ENCODE measurements around the gene STX2. TPM values are rescaled to one million over a fixed set of nuclear protein-coding genes. Genes with fewer than 3 reads are reported as not detected.

Gene STX2
- total and polyA plus RNA-seq, 10 of the 15 experiments (the other 5 are each of a cell fraction or from before 2014, with no cell fraction given): 6.0 to 22.2 (median 10.0) TPM

DNA sequence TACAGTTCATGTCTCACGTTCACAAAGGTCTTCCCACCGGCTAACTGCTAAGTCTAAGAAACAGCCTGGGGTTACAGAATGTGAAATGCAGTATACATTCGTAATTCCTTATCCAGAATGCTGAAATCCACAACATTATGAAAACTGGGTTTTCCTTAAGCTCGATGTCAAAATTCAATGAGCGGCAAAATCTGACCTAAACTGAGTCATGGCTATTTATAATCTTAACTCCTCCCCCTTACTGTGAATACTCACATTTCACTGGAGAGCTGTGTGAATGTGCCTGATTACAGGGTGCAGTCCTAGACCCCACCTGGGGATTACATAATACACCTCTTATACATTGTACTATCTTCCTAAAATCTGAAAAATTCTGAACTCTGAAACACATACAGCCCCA, 35.3 kb downstream of the STX2 start:
- no peaks in the 10 kb centered on the region; the same call in 2 of the 3 replicates for H3K9me3 ChIP-seq (replicated peaks; ENCODE audit: control insufficient read depth, insufficient read depth, low read length)
- in situ Hi-C loops (cut with MboI) (no loop called here), intact Hi-C loops (cut with micrococcal nuclease; ENCODE audit: unreplicated experiment) (no loop called here)
- no peaks in the 10 kb centered on the region for H4K20me1 ChIP-seq (ENCODE audit: control insufficient read depth, insufficient read depth)
- CTCF ChIA-PET: interaction anchor here (1.2 kb wide), 1 partner anchor 22 kb away, joined by 4 read pairs; no protein-coding TSS in a partner anchor
- peaks cover 6 to 23% of the 10 kb centered on the region in 2 experiments for H3K36me3 ChIP-seq (ENCODE audit: control insufficient read depth in 2 of 2, insufficient read depth in 2 of 2, low read length in 1 of 2)
- 95% methylated on average over 5 of the region's 5 CpGs for WGBS (ENCODE audit: insufficient coverage, insufficient replicate concordance, low lambda C conversion rate, missing lambda C conversion rate)
- H2AFZ ChIP-seq (ENCODE audit: control insufficient read depth, low read depth, low read length): no peak overlapping the region
- DNase-seq (ENCODE audit: low read depth, low spot score) (no peak), FAIRE-seq (no peak), ATAC-seq (no peak)
- no peaks in the 10 kb centered on the region; the same call in 1 of the 2 replicates for H3K4me1 ChIP-seq (ENCODE audit: control insufficient read depth, insufficient read depth, low read length)
- SMC1A ChIA-PET (ENCODE audit: uncharacterized antibody, unreplicated experiment): interaction anchor here (0.9 to 1.0 kb wide), 2 partner anchors 8 to 16 kb away, joined by 3 to 4 read pairs; no protein-coding TSS in a partner anchor
- TF ChIP-seq IRF4 (IDR thresholded peaks at IDR 0.05; ENCODE audit: low read depth, low read length) (no peak), PML (IDR thresholded peaks at IDR 0.05; ENCODE audit: low read length) (no peak), GATAD2B (conservative IDR thresholded peaks at IDR 0.05; ENCODE audit: low read depth) (no peak), FOXM1 (IDR thresholded peaks at IDR 0.05; ENCODE audit: low read depth, low read length) (no peak), CEBPB (IDR thresholded peaks at IDR 0.05; ENCODE audit: borderline replicate concordance in 1 of 2, low read depth in 2 of 2, low read length in 2 of 2) (no peak), BMI1 (IDR thresholded peaks at IDR 0.05; ENCODE audit: borderline replicate concordance) (no peak), RELA (IDR thresholded peaks at IDR 0.05; ENCODE audit: borderline replicate concordance, partially characterized antibody) (no peak), ZBED1 (IDR thresholded peaks at IDR 0.05; ENCODE audit: borderline replicate concordance) (no peak), ATF7 (IDR thresholded peaks at IDR 0.05; ENCODE audit: low read depth) (no peak)
- TF ChIP-seq, protein P1, sequence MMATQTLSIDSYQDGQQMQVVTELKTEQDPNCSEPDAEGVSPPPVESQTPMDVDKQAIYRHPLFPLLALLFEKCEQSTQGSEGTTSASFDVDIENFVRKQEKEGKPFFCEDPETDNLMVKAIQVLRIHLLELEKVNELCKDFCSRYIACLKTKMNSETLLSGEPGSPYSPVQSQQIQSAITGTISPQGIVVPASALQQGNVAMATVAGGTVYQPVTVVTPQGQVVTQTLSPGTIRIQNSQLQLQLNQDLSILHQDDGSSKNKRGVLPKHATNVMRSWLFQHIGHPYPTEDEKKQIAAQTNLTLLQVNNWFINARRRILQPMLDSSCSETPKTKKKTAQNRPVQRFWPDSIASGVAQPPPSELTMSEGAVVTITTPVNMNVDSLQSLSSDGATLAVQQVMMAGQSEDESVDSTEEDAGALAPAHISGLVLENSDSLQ (IDR thresholded peaks at IDR 0.05): no peak
- TF ChIP-seq, protein P2, sequence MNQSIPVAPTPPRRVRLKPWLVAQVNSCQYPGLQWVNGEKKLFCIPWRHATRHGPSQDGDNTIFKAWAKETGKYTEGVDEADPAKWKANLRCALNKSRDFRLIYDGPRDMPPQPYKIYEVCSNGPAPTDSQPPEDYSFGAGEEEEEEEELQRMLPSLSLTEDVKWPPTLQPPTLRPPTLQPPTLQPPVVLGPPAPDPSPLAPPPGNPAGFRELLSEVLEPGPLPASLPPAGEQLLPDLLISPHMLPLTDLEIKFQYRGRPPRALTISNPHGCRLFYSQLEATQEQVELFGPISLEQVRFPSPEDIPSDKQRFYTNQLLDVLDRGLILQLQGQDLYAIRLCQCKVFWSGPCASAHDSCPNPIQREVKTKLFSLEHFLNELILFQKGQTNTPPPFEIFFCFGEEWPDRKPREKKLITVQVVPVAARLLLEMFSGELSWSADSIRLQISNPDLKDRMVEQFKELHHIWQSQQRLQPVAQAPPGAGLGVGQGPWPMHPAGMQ (IDR thresholded peaks at IDR 0.05; ENCODE audit: borderline replicate concordance): no peak
- TF ChIP-seq, protein P3, sequence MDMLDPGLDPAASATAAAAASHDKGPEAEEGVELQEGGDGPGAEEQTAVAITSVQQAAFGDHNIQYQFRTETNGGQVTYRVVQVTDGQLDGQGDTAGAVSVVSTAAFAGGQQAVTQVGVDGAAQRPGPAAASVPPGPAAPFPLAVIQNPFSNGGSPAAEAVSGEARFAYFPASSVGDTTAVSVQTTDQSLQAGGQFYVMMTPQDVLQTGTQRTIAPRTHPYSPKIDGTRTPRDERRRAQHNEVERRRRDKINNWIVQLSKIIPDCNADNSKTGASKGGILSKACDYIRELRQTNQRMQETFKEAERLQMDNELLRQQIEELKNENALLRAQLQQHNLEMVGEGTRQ (IDR thresholded peaks at IDR 0.05; ENCODE audit: borderline replicate concordance, low read depth, low read length): no peak
- RAD21 ChIA-PET (ENCODE audit: unreplicated experiment): interaction anchor here (1.0 kb wide), 1 partner anchor 13 kb away, joined by 3 read pairs; no protein-coding TSS in a partner anchor
- H3K27ac ChIP-seq (ENCODE audit: control insufficient read depth, insufficient read depth): no peak overlapping the region
- no peak overlapping the region for H3K9ac ChIP-seq (ENCODE audit: control insufficient read depth, insufficient read depth, low read length)
- H3K79me2 ChIP-seq (ENCODE audit: control insufficient read depth, insufficient read depth, low read length): no peaks in the 10 kb centered on the region
- POLR2A ChIA-PET: interaction anchor here (0.6 to 1.1 kb wide), 3 partner anchors 9 to 647 kb away, joined by 3 to 6 read pairs (median 4); no protein-coding TSS in a partner anchor
- H3K27me3 ChIP-seq (replicated peaks in 1 of 2; ENCODE audit: control insufficient read depth in 2 of 2, insufficient read depth in 2 of 2, low read length in 1 of 2): no peaks in the 10 kb centered on the region
- H3K4me3 ChIP-seq: no peak overlapping the region
- H3K4me2 ChIP-seq (ENCODE audit: control insufficient read depth, insufficient read depth): no peak overlapping the region
- BruUV-seq (replicated peaks): no TSS peak

Data from GM12878 (cell line).